Measurements from ENCODE around the gene PLA2G4B. TPM values are rescaled to one million over a fixed set of nuclear protein-coding genes. Genes with fewer than 3 reads are reported as not detected.

The PLA2G4B gene
- total RNA-seq, 1 donor from 2014 or later = 17.7 TPM

- no peak for DNase-seq (ENCODE audit: extremely low spot score, unreplicated experiment)
- Mint-ChIP-seq H3K27me3 (no peaks in the 10 kb centered on the region), H3K9me3 (no peaks in the 10 kb centered on the region), H3K27ac (no peak overlapping the region), H3K4me1 (ENCODE audit: unreplicated experiment) (peaks cover 30% of the 10 kb centered on the region), H3K4me3 (no peak overlapping the region), H3K36me3 (peaks cover 10% of the 10 kb centered on the region)
- no peak for TF ChIP-seq CTCF (conservative IDR thresholded peaks at IDR 0.05)
Observed at GRCh38 chr15:41798607-41799487, 39.8 kb upstream of the PLA2G4B start.

- DNase-seq (ENCODE audit: extremely low spot score, unreplicated experiment) = no peak
- Mint-ChIP-seq H3K9me3 (no peaks in the 10 kb centered on the region), H3K27ac (no peak overlapping the region), H3K4me1 (ENCODE audit: unreplicated experiment) (peaks cover 31% of the 10 kb centered on the region), H3K4me3 (no peak overlapping the region), H3K36me3 (peaks cover 10% of the 10 kb centered on the region), H3K27me3 (no peaks in the 10 kb centered on the region)
- no peak for TF ChIP-seq CTCF (conservative IDR thresholded peaks at IDR 0.05)
Observed at GRCh38 chr15:41799488-41799805, 39.2 kb upstream of the PLA2G4B start.

GRCh38 chr15:41801185-41801584 lies 37.5 kb upstream of the PLA2G4B start:
- Mint-ChIP-seq H3K27me3 (no peaks in the 10 kb centered on the region), H3K4me1 (ENCODE audit: unreplicated experiment) (peaks cover 36% of the 10 kb centered on the region), H3K36me3 (peaks cover 6% of the 10 kb centered on the region), H3K4me3 (no peak overlapping the region), H3K9me3 (no peaks in the 10 kb centered on the region), H3K27ac (no peak overlapping the region)
- TF ChIP-seq CTCF (conservative IDR thresholded peaks at IDR 0.05) = no peak
- DNase-seq (ENCODE audit: extremely low spot score, unreplicated experiment) = no peak

- Mint-ChIP-seq H3K36me3 (peaks cover 4% of the 10 kb centered on the region), H3K27ac (no peak overlapping the region), H3K27me3 (no peaks in the 10 kb centered on the region), H3K9me3 (no peaks in the 10 kb centered on the region), H3K4me3 (no peak overlapping the region), H3K4me1 (ENCODE audit: unreplicated experiment) (peaks cover 32% of the 10 kb centered on the region)
- DNase-seq (ENCODE audit: extremely low spot score, unreplicated experiment) = no peak
- no peak for TF ChIP-seq CTCF (conservative IDR thresholded peaks at IDR 0.05)
Observed at GRCh38 chr15:41801850-41802455, 36.7 kb upstream of the PLA2G4B start.

GRCh38 chr15:41804361-41804760 lies 34.3 kb upstream of the PLA2G4B start:
- no peaks in the 10 kb centered on the region for H3K9me3 Mint-ChIP-seq
- H3K27me3 Mint-ChIP-seq = no peaks in the 10 kb centered on the region
- H3K36me3 Mint-ChIP-seq = peaks cover 7% of the 10 kb centered on the region
- no peak for TF ChIP-seq CTCF (conservative IDR thresholded peaks at IDR 0.05)
- no peak for DNase-seq (ENCODE audit: extremely low spot score, unreplicated experiment)
- H3K27ac Mint-ChIP-seq = peak overlapping the region; percentile 85
- H3K4me1 Mint-ChIP-seq (ENCODE audit: unreplicated experiment) = peaks cover 19% of the 10 kb centered on the region
- no peak overlapping the region for H3K4me3 Mint-ChIP-seq
